ENCODE data around the gene PIK3R6. TPM values are rescaled to one million over a fixed set of nuclear protein-coding genes. Genes with fewer than 3 reads are reported as not detected.

Gene PIK3R6
- total RNA-seq, 4 donors from 2014 or later: 0.55 to 1.4 TPM; not detected in 2

DNA sequence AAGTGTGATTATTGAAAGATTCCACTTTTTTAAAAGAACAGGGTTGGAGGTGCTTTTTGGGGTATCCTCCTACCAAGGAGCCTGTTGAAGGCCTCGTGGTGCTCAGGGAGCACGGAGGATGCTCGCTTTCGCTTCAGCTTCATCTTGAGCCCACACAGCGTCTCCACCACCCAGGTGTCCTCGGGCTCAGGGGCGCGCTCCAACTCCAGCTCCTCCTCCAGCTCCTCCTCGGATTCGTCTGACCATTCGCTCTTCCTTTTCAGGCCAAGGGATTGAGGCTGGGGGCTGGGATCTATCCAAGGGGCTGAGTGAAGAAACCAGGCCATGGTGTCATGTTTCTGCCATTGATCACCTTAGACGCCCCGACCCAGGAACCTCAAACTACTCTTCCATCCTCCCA lies 110.3 kb downstream of the PIK3R6 start:
- in situ Hi-C loops (cut with MboI; ENCODE audit: low pct_ligation_motif_present in 1 of 4, low pct_unique_long_range_greater_than_20kb in 1 of 4, low sequenced_read_pairs in 3 of 4): no loop called here
- 85% methylated on average over 13 of the region's 13 CpGs; no CpG with 5 or more reads in 1 of the 2 donors for WGBS, 2 donors (ENCODE audit: low coverage in 1 of 2)

DNA sequence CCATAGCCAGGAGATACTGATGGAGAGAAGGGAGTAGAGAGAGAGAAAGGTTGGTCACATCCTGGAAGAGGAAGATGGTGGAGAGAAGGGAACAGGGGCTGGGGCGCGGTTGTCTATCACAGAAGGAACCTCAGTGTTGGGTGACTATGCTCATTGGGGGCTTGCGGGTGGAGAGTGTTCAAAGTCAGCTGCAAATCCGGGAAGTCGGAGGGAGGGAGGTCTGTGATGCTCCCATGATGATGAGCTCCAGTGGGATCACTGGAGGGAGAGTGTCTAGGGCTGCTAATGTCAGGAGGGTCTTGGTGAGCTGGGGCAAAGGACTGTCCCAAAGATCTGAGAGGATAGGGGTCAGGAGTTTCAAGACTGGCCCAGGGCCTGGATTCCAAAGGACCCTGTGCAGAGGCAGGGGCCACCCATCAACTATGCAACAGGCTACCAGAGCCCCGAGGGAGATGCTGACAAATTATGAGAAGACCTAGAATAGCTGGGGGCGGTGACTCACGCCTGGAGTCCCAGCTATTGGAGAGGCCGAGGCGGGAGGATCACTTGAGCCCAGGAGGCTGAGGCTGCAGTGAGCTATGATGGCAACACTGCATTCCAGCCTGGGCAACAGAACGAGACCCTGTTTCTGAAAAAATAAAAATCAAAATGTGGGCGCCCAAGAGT lies 111.8 kb downstream of the PIK3R6 start:
- H3K27ac ChIP-seq: no peak overlapping the region
- 88 to 94% methylated on average over 3 to 12 of the region's 12 CpGs for WGBS, 2 donors (ENCODE audit: low coverage in 1 of 2)
- no peaks in the 10 kb centered on the region for H3K9me3 ChIP-seq
- no peak overlapping the region for H3K4me3 ChIP-seq
- DNase-seq: no peak
- H3K27me3 ChIP-seq: peaks cover 5% of the 10 kb centered on the region
- in situ Hi-C loops (cut with MboI; ENCODE audit: low pct_ligation_motif_present in 1 of 4, low pct_unique_long_range_greater_than_20kb in 1 of 4, low sequenced_read_pairs in 3 of 4) (no loop called here), intact Hi-C loops (cut with DNase I; ENCODE audit: low total_unique reads) (no loop called here)
- no peaks in the 10 kb centered on the region for H3K36me3 ChIP-seq
- TF ChIP-seq, protein P1, sequence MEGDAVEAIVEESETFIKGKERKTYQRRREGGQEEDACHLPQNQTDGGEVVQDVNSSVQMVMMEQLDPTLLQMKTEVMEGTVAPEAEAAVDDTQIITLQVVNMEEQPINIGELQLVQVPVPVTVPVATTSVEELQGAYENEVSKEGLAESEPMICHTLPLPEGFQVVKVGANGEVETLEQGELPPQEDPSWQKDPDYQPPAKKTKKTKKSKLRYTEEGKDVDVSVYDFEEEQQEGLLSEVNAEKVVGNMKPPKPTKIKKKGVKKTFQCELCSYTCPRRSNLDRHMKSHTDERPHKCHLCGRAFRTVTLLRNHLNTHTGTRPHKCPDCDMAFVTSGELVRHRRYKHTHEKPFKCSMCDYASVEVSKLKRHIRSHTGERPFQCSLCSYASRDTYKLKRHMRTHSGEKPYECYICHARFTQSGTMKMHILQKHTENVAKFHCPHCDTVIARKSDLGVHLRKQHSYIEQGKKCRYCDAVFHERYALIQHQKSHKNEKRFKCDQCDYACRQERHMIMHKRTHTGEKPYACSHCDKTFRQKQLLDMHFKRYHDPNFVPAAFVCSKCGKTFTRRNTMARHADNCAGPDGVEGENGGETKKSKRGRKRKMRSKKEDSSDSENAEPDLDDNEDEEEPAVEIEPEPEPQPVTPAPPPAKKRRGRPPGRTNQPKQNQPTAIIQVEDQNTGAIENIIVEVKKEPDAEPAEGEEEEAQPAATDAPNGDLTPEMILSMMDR (IDR thresholded peaks at IDR 0.05): no peak
- no peak for TF ChIP-seq POLR2A (IDR thresholded peaks at IDR 0.05)
- no peak for TF ChIP-seq POLR2AphosphoS5 (IDR thresholded peaks at IDR 0.05)
- no peaks in the 10 kb centered on the region for H3K4me1 ChIP-seq

More for the DNA sequence above, 110.3 kb downstream of the PIK3R6 start:
- H3K36me3 ChIP-seq: no peaks in the 10 kb centered on the region
- intact Hi-C loops (cut with DNase I; ENCODE audit: low total_unique reads): no loop called here
- TF ChIP-seq POLR2A (IDR thresholded peaks at IDR 0.05): no peak
- TF ChIP-seq POLR2AphosphoS5 (IDR thresholded peaks at IDR 0.05): no peak
- no peak for TF ChIP-seq EP300 (IDR thresholded peaks at IDR 0.05; ENCODE audit: low read depth)
- TF ChIP-seq, protein P1 (IDR thresholded peaks at IDR 0.05): no peak
- no peak overlapping the region for H3K4me3 ChIP-seq
- no peaks in the 10 kb centered on the region for H3K4me1 ChIP-seq
- H3K27me3 ChIP-seq: peaks cover 5% of the 10 kb centered on the region
- H3K27ac ChIP-seq: no peak overlapping the region
- H3K9me3 ChIP-seq: no peaks in the 10 kb centered on the region
- DNase-seq: no peak

DNA sequence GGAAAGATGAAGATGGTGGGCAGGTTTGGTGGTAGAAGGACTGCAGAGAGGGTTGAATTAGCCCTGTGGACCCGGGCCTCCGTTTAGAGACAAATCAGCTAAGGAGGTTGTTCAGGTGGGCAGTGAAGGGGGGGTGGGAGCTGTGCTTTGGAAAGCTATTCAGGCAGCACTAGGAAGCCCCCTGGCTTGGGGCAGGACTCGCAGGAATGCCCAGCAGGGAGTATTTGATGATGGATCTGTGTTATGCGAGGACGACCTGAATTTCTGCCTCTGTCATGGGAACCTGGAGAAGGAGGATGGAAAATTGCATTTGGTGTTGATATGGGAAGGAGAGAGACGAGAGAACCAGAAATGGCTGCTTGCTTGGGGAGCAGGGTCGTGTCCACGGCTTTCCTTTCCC lies 112.6 kb downstream of the PIK3R6 start:
- in situ Hi-C loops (cut with MboI; ENCODE audit: low pct_ligation_motif_present in 1 of 4, low pct_unique_long_range_greater_than_20kb in 1 of 4, low sequenced_read_pairs in 3 of 4): no loop called here
- WGBS, 2 donors (ENCODE audit: low coverage in 1 of 2): 71 to 78% methylated on average over 8 of the region's 8 CpGs
- intact Hi-C loops (cut with DNase I; ENCODE audit: low total_unique reads): no loop called here

DNA sequence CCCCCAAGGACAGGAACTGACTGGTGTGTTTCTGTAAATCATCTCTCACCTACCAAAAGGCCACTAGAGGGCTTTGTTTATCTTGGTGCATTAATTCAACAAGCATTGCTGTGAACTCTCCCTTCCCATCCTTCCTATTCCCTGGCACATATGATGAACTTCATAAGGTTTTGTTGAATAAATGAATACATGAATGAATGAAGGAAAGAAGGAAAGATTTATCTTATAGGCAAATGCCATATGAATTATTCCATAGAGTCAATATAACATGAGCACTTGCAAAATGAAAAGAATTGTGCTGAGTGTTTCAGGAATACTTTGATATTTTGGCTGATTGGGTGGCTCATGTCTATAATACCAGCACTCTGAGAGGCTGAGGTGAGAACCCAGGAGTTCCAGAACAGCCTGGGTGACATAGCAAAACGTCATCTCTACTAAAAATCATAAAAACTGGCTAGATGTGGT lies 113.5 kb downstream of the PIK3R6 start:
- H3K9me3 ChIP-seq: no peaks in the 10 kb centered on the region
- H3K27ac ChIP-seq: no peak overlapping the region
- TF ChIP-seq, protein P1 (IDR thresholded peaks at IDR 0.05): peak in 3 of 5 experiments; percentile 26 to 38 (median 35)
- TF ChIP-seq POLR2AphosphoS5 (IDR thresholded peaks at IDR 0.05): no peak
- peaks cover 5% of the 10 kb centered on the region for H3K27me3 ChIP-seq
- DNase-seq: no peak
- no peaks in the 10 kb centered on the region for H3K36me3 ChIP-seq
- intact Hi-C loops (cut with DNase I; ENCODE audit: low total_unique reads) (no loop called here), in situ Hi-C loops (cut with MboI; ENCODE audit: low pct_ligation_motif_present in 1 of 4, low pct_unique_long_range_greater_than_20kb in 1 of 4, low sequenced_read_pairs in 3 of 4) (no loop called here)
- H3K4me3 ChIP-seq: no peak overlapping the region
- WGBS, 2 donors (ENCODE audit: low coverage in 1 of 2): 33 to 36% methylated on average over 1 of the region's 1 CpG
- H3K4me1 ChIP-seq: no peaks in the 10 kb centered on the region

More for the DNA sequence above, 112.6 kb downstream of the PIK3R6 start:
- H3K4me1 ChIP-seq: no peaks in the 10 kb centered on the region
- no peak overlapping the region for H3K4me3 ChIP-seq
- H3K36me3 ChIP-seq: no peaks in the 10 kb centered on the region
- DNase-seq: no peak
- no peak overlapping the region for H3K27ac ChIP-seq
- no peak for TF ChIP-seq POLR2AphosphoS5 (IDR thresholded peaks at IDR 0.05)
- TF ChIP-seq POLR2A (IDR thresholded peaks at IDR 0.05): no peak
- TF ChIP-seq, protein P1 (IDR thresholded peaks at IDR 0.05): no peak
- TF ChIP-seq EP300 (IDR thresholded peaks at IDR 0.05; ENCODE audit: low read depth): no peak
- no peaks in the 10 kb centered on the region for H3K9me3 ChIP-seq
- H3K27me3 ChIP-seq: peaks cover 5% of the 10 kb centered on the region

All from transverse colon (tissue), 4 donors.